HFFc6 (cell line): Measurements from ENCODE around the gene ARHGAP28. TPM values are rescaled to one million over a fixed set of nuclear protein-coding genes. Genes with fewer than 3 reads are reported as not detected.

Source experiments
- DNase-seq: peaks from one replicate; pipeline ENCODE4 v3.0.0-alpha.2; 2018
- H3K27ac Mint-ChIP-seq: 2 replicates; pipeline ENCODE4 v1.8.0; 2020; ENCODE audit warnings: mild to moderate bottlenecking, mixed read lengths
- H3K27me3 Mint-ChIP-seq: 2 replicates; pipeline ENCODE4 v1.8.0; 2021; ENCODE audit warnings: mild to moderate bottlenecking, moderate library complexity, mixed read lengths; ENCODE audit not compliant: insufficient read depth
- H3K36me3 Mint-ChIP-seq: 2 replicates; pipeline ENCODE4 v1.8.0; 2021; ENCODE audit warnings: low read depth, mixed read lengths
- H3K4me1 Mint-ChIP-seq: 2 replicates; pipeline ENCODE4 v1.8.0; 2020; ENCODE audit warnings: low read depth, mixed read lengths
- H3K4me3 Mint-ChIP-seq: 2 replicates; pipeline ENCODE4 v1.8.0; 2020; ENCODE audit warnings: mild to moderate bottlenecking, moderate library complexity, mixed read lengths
- H3K9me3 Mint-ChIP-seq: 2 replicates; pipeline ENCODE4 v1.8.0; 2020; ENCODE audit warnings: mild to moderate bottlenecking, mixed read lengths
- total RNA-seq, 6 experiments: library from RNA; stranded (reverse); fragmentation: NEBNext Ultra II Directional; extraction: Animal tissue kit (Norgen Biotek cat#: 25700); gene quantifications; 2 replicates in 1 of 6; 3 replicates in 5 of 6; pipeline ENCODE4 v1.2.3, GENCODE V29; 2021
- TF ChIP-seq, protein P1 (sequence below): fragments of 200-600 bp; sonication (generic); IDR thresholded peaks from 2 replicates; pipeline ENCODE4 v1.5.0; 2021; ENCODE audit warnings: antibody characterized with exemption, mild to moderate bottlenecking

Gene ARHGAP28
- total RNA-seq, 6 experiments from 2014 or later, result 0.05 to 0.97 (median 0.39) TPM; not detected in 1

DNA sequence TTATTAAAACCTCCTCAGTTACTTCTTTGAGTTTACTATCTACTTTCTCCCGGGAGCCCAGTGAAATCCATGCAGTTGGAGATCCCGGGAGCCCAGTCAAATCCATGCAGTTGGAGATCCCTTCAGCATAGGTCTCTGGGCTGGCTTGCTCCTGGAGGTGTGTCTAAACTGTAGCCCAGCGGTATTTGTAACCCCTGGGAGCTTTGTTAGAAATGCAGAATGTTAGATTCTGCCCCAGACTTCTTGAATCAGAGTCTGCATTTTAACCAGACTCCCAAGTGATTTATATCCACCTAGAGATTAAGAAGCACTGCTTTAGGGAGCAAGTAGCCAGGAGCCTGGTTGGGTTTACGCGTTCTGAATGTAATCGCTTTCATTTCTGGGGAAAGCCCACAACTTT, 54.5 kb downstream of the ARHGAP28 start:
- Mint-ChIP-seq H3K27ac (no peak overlapping the region), H3K27me3 (no peaks in the 10 kb centered on the region), H3K9me3 (peaks cover 39% of the 10 kb centered on the region), H3K4me1 (no peaks in the 10 kb centered on the region; the same call in 1 of the 2 replicates), H3K36me3 (0 out of 2 replicates have a peak, but pooled peaks cover 4% of the 10 kb centered on the region), H3K4me3 (no peak overlapping the region)
- TF ChIP-seq, protein P1, sequence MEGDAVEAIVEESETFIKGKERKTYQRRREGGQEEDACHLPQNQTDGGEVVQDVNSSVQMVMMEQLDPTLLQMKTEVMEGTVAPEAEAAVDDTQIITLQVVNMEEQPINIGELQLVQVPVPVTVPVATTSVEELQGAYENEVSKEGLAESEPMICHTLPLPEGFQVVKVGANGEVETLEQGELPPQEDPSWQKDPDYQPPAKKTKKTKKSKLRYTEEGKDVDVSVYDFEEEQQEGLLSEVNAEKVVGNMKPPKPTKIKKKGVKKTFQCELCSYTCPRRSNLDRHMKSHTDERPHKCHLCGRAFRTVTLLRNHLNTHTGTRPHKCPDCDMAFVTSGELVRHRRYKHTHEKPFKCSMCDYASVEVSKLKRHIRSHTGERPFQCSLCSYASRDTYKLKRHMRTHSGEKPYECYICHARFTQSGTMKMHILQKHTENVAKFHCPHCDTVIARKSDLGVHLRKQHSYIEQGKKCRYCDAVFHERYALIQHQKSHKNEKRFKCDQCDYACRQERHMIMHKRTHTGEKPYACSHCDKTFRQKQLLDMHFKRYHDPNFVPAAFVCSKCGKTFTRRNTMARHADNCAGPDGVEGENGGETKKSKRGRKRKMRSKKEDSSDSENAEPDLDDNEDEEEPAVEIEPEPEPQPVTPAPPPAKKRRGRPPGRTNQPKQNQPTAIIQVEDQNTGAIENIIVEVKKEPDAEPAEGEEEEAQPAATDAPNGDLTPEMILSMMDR, result no peak
- DNase-seq, result no peak

DNA sequence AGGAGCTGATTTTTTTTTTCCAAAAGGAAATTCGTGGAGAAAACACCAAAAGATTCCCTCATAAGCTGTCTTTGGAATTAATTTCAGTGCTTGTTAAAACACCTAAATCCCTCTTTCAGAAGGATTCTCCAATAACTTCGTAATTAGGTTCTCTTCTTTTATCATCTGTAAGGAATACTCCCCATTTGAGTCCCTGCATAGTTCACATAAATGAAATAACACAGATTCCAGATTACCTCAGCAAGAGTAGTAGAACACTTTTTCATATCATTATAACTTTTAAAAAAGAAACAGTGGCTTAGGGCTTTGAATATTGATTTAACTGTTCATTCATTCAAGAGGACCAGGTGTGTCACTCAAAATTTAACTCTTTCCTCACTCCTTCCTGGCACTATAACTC, 55.5 kb downstream of the ARHGAP28 start:
- Mint-ChIP-seq H3K27ac (no peak overlapping the region; the same call in 1 of the 2 replicates), H3K4me3 (no peak overlapping the region), H3K9me3 (peaks cover 41% of the 10 kb centered on the region), H3K4me1 (no peaks in the 10 kb centered on the region; the same call in 1 of the 2 replicates), H3K36me3 (0 out of 2 replicates have a peak, but pooled peaks cover 4% of the 10 kb centered on the region), H3K27me3 (no peaks in the 10 kb centered on the region)
- TF ChIP-seq, protein P1, result no peak
- no peak for DNase-seq

DNA sequence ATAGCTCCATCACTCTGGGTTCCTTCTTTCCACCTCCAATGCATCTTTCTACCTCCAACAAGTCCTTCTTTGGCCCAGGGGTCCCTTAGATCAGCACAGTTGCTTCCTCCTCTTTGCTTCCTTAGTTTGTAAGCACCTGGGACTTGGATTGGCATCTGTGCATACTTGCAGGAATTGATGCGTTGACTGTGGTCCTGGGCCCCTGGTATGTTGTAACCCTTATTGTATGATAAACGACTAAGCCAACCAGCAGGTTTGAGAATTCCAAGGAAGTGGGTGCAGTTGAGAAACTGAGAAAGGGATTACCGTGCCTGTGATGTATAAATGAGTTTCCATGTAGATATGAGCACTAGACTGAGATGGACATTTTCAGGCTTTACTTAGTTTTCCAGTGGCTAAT, 55.9 kb downstream of the ARHGAP28 start:
- Mint-ChIP-seq H3K9me3 (peaks cover 44% of the 10 kb centered on the region), H3K4me3 (no peak overlapping the region), H3K27me3 (no peaks in the 10 kb centered on the region), H3K4me1 (no peaks in the 10 kb centered on the region; the same call in 1 of the 2 replicates), H3K27ac (no peak overlapping the region), H3K36me3 (peaks cover 4% of the 10 kb centered on the region; the same call in 1 of the 2 replicates)
- DNase-seq, result no peak
- TF ChIP-seq, protein P1, result no peak

DNA sequence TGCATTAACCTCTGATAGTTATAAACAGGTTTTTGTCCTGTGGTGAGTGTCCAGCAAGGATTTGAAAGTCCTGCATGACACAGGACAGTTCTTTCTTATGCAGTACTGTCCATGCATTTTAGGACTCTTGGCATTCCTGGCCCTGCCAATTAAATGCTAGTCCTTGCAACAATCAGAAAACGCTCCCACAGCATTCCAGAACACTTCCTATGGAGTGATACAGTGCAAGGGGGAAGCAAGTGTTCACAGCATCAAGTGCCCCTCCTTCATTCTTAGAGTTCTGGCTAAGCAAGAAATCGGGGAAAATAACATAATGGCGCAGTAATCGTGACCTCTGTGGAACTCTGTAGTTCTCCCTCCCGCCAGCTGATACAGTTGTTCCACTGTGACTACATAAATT, 62.9 kb downstream of the ARHGAP28 start:
- no peaks in the 10 kb centered on the region; the same call in 1 of the 2 replicates for H3K36me3 Mint-ChIP-seq
- no peak overlapping the region for H3K4me3 Mint-ChIP-seq
- no peaks in the 10 kb centered on the region for H3K4me1 Mint-ChIP-seq
- TF ChIP-seq, protein P1, result no peak
- peaks cover 48% of the 10 kb centered on the region for H3K9me3 Mint-ChIP-seq
- no peaks in the 10 kb centered on the region for H3K27me3 Mint-ChIP-seq
- no peak for DNase-seq
- no peak overlapping the region for H3K27ac Mint-ChIP-seq

DNA sequence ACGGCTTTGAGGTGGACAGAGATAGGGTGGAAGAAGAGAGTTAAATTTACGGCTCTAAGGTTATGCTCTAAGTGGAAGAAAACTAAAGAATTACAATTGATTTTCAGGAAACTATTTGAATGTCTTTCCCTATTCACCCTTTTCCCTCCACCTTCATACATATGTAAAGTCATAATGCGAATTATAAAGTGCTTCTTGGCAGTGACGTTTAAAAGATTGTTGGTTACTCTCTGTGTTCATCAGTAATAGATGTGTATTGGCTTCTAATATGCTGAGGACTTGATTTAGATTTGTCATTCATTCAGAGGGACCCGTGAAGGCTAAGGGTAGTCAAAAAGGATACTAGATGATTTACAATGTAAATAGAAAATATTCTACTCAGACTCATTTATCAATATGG, 63.9 kb downstream of the ARHGAP28 start:
- Mint-ChIP-seq H3K9me3 (peaks cover 45% of the 10 kb centered on the region), H3K27ac (no peak overlapping the region), H3K27me3 (no peaks in the 10 kb centered on the region), H3K36me3 (no peaks in the 10 kb centered on the region; the same call in 1 of the 2 replicates), H3K4me3 (no peak overlapping the region), H3K4me1 (no peaks in the 10 kb centered on the region)
- TF ChIP-seq, protein P1, result no peak
- DNase-seq, result no peak
